H1 (cell line): Measurements from ENCODE around the gene CX3CR1. TPM values are rescaled to one million over a fixed set of nuclear protein-coding genes. Genes with fewer than 3 reads are reported as not detected.

Experiments used
- CREB1 ChIP-seq: IDR thresholded peaks from 2 replicates; pipeline ENCODE4 v1.6.1; 2012; ENCODE audit warnings: inconsistent platforms
- CTCF ChIP-seq, 3 experiments: IDR thresholded peaks; 1 replicate in 2 of 3; 2 replicates in 1 of 3; pipeline versions ENCODE4 v1.5.1 to v1.6.1; 2011; ENCODE audit warnings: low read length in 3 of 3, mild to moderate bottlenecking in 3 of 3, inconsistent platforms in 2 of 3, low read depth in 1 of 3, moderate library complexity in 1 of 3; ENCODE audit not compliant: insufficient read depth in 1 of 3; ENCODE audit errors: control extremely low read depth in 1 of 3
- EZH2 ChIP-seq: fragments of 200-600 bp; sonication (generic); IDR thresholded peaks from 2 replicates; pipeline ENCODE4 v1.7.1; 2012; ENCODE audit warnings: low read depth, mild to moderate bottlenecking, moderate library complexity, low read length, inconsistent platforms; ENCODE audit not compliant: severe bottlenecking
- JUN ChIP-seq: IDR thresholded peaks from 2 replicates; pipeline ENCODE4 v1.6.1; 2011; ENCODE audit warnings: low read depth, mild to moderate bottlenecking, improper control_type of control experiment, low read length
- RAD21 ChIP-seq, 2 experiments: IDR thresholded peaks in 1 of 2; conservative IDR thresholded peaks in 1 of 2; 2 replicates each; pipeline ENCODE4 v1.6.1; 2011; ENCODE audit warnings: low read depth in 2 of 2, low read length in 2 of 2, improper control_type of control experiment in 1 of 2, inconsistent platforms in 1 of 2, mild to moderate bottlenecking in 1 of 2, moderate library complexity in 1 of 2
- RBBP5 ChIP-seq: IDR thresholded peaks from 2 replicates; pipeline ENCODE4 v1.7.1; 2012; ENCODE audit warnings: low read depth, mild to moderate bottlenecking, inconsistent platforms, low read length, moderate library complexity, borderline replicate concordance
- RFX5 ChIP-seq: IDR thresholded peaks from 2 replicates; pipeline ENCODE4 v1.6.1; 2011; ENCODE audit warnings: low read depth, low read length, improper control_type of control experiment, borderline replicate concordance
- RNF2 ChIP-seq: fragments of 200-900, 300-1000 bp; sonication (generic); IDR thresholded peaks from 2 replicates; pipeline ENCODE4 v1.7.1; 2016; ENCODE audit warnings: borderline replicate concordance, low read depth, mild to moderate bottlenecking, antibody characterized with exemption, low read length; ENCODE audit not compliant: poor library complexity, severe bottlenecking; ENCODE audit errors: missing control alignments
- SIRT6 ChIP-seq: IDR thresholded peaks from one replicate; pipeline ENCODE4 v1.7.1; 2012; ENCODE audit warnings: low read length, inconsistent platforms
- SIX5 ChIP-seq: IDR thresholded peaks from 2 replicates; pipeline ENCODE4 v1.6.1; 2011; ENCODE audit warnings: mild to moderate bottlenecking, low read depth, low read length
- SUZ12 ChIP-seq: fragments of 200-600 bp; sonication (generic); IDR thresholded peaks from 2 replicates; pipeline ENCODE4 v1.6.1; 2012; ENCODE audit warnings: mild to moderate bottlenecking, inconsistent platforms, low read length, moderate library complexity, mixed read lengths
- TAF1 ChIP-seq: IDR thresholded peaks from 2 replicates; pipeline ENCODE4 v1.6.1; 2011; ENCODE audit warnings: mild to moderate bottlenecking, low read depth, low read length
- YY1 ChIP-seq: IDR thresholded peaks from 2 replicates; pipeline ENCODE4 v1.6.1; 2011; ENCODE audit warnings: low read depth, mild to moderate bottlenecking, low read length
- polyA plus RNA-seq, 7 experiments: library from polyadenylated mRNA; depleted of rRNA in 3 of 7; stranded (reverse) in 5 of 7; unstranded in 2 of 7; fragments of >200 nt in 5 of 7; fragments of 200-250 nt in 2 of 7; gene quantifications; 1 replicate in 5 of 7; 2 replicates in 1 of 7; 4 replicates in 1 of 7; pipeline versions ENCODE4 v1.2.1 to v1.2.3, GENCODE V29; 2011 to 2013; ENCODE audit warnings: missing spikeins in 2 of 7, mixed read lengths in 2 of 7
- total RNA-seq: library from RNA; stranded (reverse); fragmentation: NEBNext Ultra II Directional; extraction: Animal tissue kit (Norgen Biotek cat#: 25700); gene quantifications from 2 replicates; pipeline ENCODE4 v1.2.1, GENCODE V29; 2021

CX3CR1 gene
- total and polyA plus RNA-seq, 2 of the 8 experiments (the other 6 are each of a cell fraction or from before 2014, with no cell fraction given): 0.08 TPM; not detected in 1

- peak; percentile 80 to 88 for TF ChIP-seq RAD21 (IDR thresholded peaks at IDR 0.05 in 1 of 2, conservative IDR thresholded peaks at IDR 0.05 in 1 of 2; ENCODE audit: low read depth in 2 of 2, low read length in 2 of 2)
- no peak for TF ChIP-seq RFX5
- TF ChIP-seq SIX5: no peak
- TF ChIP-seq EZH2: no peak
- no peak for TF ChIP-seq RNF2
- TF ChIP-seq CREB1: 0 out of 2 replicates have a peak, but pooled peaks have one; percentile 25
- no peak for TF ChIP-seq SIRT6
- TF ChIP-seq CTCF (IDR thresholded peaks at IDR 0.05; ENCODE audit: control extremely low read depth in 1 of 3, insufficient read depth in 1 of 3, low read depth in 1 of 3, low read length in 3 of 3): peak; percentile 80 to 96 (median 91)
- TF ChIP-seq YY1: 0 out of 2 replicates have a peak, but pooled peaks have one; percentile 45
- no peak for TF ChIP-seq TAF1
- no peak for TF ChIP-seq RBBP5
- TF ChIP-seq JUN: no peak
- no peak for TF ChIP-seq SUZ12
Observed at GRCh38 chr3:39291903-39292329, 12.1 kb upstream of the CX3CR1 start (continued).
